IPS-18c (cell line): Measurements from ENCODE around the gene NPAS3.

Experiments used
- H3K4me3 ChIP-seq: 2 replicates; pipeline ENCODE4 v1.7.0; 2013; ENCODE audit warnings: low read depth, mild to moderate bottlenecking, low read length, moderate library complexity; ENCODE audit not compliant: insufficient read depth
- H3K9me3 ChIP-seq: one replicate; pipeline ENCODE4 v1.6.1; 2013; ENCODE audit warnings: mild to moderate bottlenecking, low read length, moderate library complexity; ENCODE audit not compliant: control insufficient read depth, insufficient read depth

Gene NPAS3

GRCh38 chr14:33386781-33387180 lies 448.1 kb downstream of the NPAS3 start:
- Histone ChIP-seq H3K4me3 (no peak overlapping the region), H3K9me3 (no peaks in the 10 kb centered on the region)

DNA sequence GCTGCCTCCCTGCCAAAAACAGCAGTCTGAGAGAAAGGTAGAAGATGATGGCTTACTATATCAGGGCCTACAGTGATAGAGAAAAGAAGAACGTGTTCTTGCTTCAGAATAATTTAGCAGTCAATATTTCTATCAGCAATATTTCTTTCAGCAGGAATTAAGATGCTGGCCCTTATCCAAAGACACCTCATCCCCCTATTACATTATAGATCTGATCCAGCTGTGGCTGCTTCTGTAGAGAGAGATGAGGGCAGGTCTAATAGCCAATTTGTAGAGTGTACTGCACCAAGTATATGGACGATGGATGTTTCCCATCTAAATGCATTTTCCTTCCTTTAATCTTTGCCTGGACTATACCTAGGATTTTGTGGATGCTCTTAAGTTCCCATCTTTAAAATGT lies 451.7 kb downstream of the NPAS3 start:
- Histone ChIP-seq H3K4me3 (no peak overlapping the region), H3K9me3 (no peaks in the 10 kb centered on the region)

GRCh38 chr14:33393231-33393894 lies 454.7 kb downstream of the NPAS3 start:
- Histone ChIP-seq H3K4me3 (no peak overlapping the region), H3K9me3 (no peaks in the 10 kb centered on the region)

DNA sequence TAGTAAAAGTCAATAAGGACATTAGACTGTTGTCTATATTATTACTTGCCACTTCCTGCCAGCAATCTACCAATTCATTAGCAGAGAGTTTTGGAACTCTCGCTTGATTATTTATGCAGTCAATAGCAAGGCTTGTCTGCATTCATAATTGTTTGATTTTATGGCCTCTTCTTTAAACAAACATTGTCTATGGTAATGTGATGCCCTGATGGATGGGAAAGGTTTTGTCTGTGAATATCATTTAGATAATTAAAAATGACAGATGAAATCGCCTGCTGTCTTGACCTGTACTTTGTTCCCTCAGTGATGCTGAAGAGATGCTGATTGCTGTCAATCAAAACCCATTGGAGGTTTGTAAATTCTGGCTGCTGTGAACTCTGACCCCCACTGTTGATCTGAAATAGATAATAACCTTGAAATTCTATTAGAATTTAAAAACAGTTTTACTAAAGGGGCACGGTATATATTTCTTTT lies 455.3 kb downstream of the NPAS3 start:
- no peaks in the 10 kb centered on the region for H3K9me3 ChIP-seq
- no peak overlapping the region for H3K4me3 ChIP-seq

DNA sequence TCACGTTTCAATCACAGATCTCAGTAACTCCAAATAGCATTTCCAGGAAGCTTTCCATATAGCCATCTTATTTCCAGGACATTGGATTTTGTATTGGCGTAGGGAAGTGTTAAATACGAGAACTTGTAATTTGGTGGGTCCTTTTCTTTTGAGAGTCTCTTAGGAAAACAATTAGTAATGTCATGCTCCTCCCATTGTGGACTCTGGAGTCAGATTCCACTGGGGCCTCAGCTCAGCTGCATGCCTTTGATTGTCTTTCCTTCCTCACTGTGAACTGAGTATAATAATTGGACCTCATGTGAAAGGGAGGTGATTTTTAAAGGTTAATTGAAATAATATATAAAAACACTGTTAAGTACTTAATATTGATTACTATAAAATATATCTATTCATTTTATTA lies 462.6 kb downstream of the NPAS3 start:
- H3K9me3 ChIP-seq: no peaks in the 10 kb centered on the region
- no peak overlapping the region for H3K4me3 ChIP-seq

- H3K4me3 ChIP-seq: no peak overlapping the region
- no peaks in the 10 kb centered on the region for H3K9me3 ChIP-seq
Observed at GRCh38 chr14:33402604-33403003, 463.9 kb downstream of the NPAS3 start.

GRCh38 chr14:33404054-33404453 lies 465.4 kb downstream of the NPAS3 start:
- H3K4me3 ChIP-seq: no peak overlapping the region
- H3K9me3 ChIP-seq: no peaks in the 10 kb centered on the region

DNA sequence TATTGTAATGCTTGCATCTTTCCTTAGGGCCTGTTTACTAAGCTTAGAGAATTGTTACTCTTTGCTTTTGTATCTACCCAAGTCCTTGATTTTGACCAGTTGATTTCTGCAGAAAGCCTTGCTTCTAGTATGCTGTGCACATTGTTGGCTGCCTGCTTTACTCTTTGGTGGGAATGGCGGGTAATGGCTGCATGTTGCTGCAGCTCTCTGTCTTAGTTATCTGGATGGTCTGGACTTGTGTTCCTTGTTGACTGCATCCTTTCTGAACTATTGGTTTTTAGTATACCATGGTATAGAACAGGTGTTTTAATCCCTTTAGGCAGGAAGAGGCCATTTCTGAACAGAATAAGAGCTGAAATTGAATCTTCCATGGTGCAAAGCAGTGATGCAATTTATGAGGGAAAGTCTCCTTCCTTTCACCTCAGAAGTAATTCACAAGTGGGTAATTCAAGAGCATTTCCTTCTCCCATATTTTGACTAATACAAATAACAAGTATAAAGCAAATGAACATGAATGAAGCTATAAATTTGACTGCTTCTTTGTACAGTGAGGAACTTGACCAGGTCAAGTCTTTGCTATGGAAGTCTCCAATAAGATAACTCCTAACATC lies 466.4 kb downstream of the NPAS3 start:
- Histone ChIP-seq H3K9me3 (no peaks in the 10 kb centered on the region), H3K4me3 (no peak overlapping the region)

GRCh38 chr14:33406766-33407165 lies 468.1 kb downstream of the NPAS3 start:
- Histone ChIP-seq H3K9me3 (no peaks in the 10 kb centered on the region), H3K4me3 (no peak overlapping the region)

- no peaks in the 10 kb centered on the region for H3K9me3 ChIP-seq
- no peak overlapping the region for H3K4me3 ChIP-seq
Observed at GRCh38 chr14:33408291-33408690, 469.6 kb downstream of the NPAS3 start.

GRCh38 chr14:33412450-33412849 lies 473.8 kb downstream of the NPAS3 start:
- Histone ChIP-seq H3K9me3 (no peaks in the 10 kb centered on the region), H3K4me3 (no peak overlapping the region)

DNA sequence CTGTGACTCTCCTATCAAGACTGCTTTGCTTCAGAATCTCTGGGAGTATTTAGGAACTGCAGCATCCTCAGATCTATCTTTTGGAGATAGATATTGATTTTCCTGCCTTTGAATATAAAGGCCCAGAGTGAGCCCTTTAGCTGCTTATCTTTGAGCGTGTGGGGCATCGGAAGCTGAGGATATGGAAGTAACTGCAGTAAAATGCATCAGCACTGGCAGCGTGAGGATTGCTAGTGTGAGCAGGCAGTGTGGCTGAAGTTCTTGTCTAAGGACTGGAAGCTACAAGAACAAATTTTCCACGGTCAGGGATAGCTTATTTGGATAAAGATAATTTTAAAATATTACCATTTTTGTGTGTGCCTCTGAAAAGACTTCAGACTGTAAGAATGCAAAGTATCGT lies 474.7 kb downstream of the NPAS3 start:
- Histone ChIP-seq H3K4me3 (no peak overlapping the region), H3K9me3 (no peaks in the 10 kb centered on the region)

- no peak overlapping the region for H3K4me3 ChIP-seq
Observed at GRCh38 chr14:33414041-33414440, 475.4 kb downstream of the NPAS3 start.

GRCh38 chr14:33420051-33420627 lies 481.5 kb downstream of the NPAS3 start:
- no peak overlapping the region for H3K4me3 ChIP-seq
- no peaks in the 10 kb centered on the region for H3K9me3 ChIP-seq

More at GRCh38 chr14:33414041-33414440, 475.4 kb downstream of the NPAS3 start:
- no peaks in the 10 kb centered on the region for H3K9me3 ChIP-seq

DNA sequence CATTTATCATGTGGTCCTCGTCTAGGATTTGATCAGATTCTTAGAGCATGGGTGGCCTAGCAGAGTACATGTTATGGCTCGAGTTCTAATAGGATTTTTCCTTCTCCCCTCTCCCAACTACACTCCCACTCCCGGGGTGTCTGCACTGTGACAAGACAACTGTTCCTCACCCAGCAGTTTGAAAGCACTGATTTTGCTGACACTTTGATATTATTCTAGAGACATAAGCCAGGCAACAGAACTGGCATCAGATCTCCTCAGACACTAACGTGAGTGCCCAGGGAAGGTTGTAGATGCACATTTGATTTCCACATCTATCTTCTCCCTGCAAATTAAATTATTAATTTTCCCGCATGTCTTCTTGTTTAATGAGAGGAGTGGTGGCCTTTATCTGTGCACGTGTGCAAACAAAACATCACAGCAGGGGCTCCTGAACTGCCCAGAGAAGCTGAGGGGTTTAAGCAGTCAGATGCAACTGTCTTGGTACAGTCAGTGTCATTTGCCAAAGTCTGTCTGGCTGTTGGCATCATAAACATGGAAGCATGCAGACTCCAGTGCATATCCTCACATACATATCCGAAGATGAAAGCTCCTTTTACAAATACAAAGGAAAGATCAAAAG lies 491.8 kb downstream of the NPAS3 start:
- H3K9me3 ChIP-seq: no peaks in the 10 kb centered on the region
- no peak overlapping the region for H3K4me3 ChIP-seq

DNA sequence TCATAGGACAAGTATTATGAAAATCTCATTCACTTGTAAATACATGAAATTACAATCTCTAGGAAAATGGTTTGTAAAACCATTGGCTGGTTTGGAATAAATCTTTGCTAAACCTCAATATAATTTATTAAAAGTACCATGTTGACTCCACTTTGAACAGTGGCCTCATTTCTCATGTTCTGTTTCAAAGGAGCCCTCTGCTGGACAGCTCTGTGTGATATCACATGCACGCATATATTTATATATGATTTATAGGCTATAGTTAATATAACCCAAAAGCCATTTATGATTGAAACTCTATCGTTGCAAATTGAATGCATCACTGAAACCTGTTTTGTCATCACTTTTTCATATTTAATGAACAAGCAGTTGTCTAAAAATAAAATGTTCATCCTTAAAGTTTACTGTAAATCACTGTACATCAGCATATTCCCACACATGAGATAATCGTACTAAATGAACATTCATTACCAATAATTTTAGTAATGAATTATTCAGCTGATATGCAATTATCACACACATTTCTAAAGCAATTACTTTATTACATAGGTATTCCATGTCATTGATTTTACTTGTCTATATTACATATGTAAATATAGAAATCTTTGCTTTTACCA lies 493.8 kb downstream of the NPAS3 start:
- H3K9me3 ChIP-seq: no peaks in the 10 kb centered on the region
- H3K4me3 ChIP-seq: no peak overlapping the region

- Histone ChIP-seq H3K9me3 (no peaks in the 10 kb centered on the region), H3K4me3 (no peak overlapping the region)
Observed at GRCh38 chr14:33433396-33433795, 494.7 kb downstream of the NPAS3 start.
